Measurements from ENCODE around the gene KCP. TPM values are rescaled to one million over a fixed set of nuclear protein-coding genes. Genes with fewer than 3 reads are reported as not detected.
A peak's percentile ranks its signal among the peaks of the same experiment; 100 is the strongest.
"Not testable (repeated sequence)": the region's sequence is repeated elsewhere in the genome, so short reads cannot be mapped to it uniquely, and the experiment has no call there.

The KCP gene
- total and polyA plus RNA-seq, 8 donors, result 1.5 to 9.8 (median 7.0) TPM

- no peak for ATAC-seq
- H3K4me3 ChIP-seq, result no peak overlapping the region
- no peaks in the 10 kb centered on the region for H3K27me3 ChIP-seq
- DNase-seq, result peak in 1 of 4 donors; percentile 62
- peaks cover 0 to 70% of the 10 kb centered on the region in 2 donors for H3K36me3 ChIP-seq
- peaks cover 0 to 40% of the 10 kb centered on the region in 2 donors for H3K4me1 ChIP-seq
- H3K27ac ChIP-seq, result no peak overlapping the region
- intact Hi-C loops (cut with DNase I), result no loop called here
- TF ChIP-seq, protein P1, sequence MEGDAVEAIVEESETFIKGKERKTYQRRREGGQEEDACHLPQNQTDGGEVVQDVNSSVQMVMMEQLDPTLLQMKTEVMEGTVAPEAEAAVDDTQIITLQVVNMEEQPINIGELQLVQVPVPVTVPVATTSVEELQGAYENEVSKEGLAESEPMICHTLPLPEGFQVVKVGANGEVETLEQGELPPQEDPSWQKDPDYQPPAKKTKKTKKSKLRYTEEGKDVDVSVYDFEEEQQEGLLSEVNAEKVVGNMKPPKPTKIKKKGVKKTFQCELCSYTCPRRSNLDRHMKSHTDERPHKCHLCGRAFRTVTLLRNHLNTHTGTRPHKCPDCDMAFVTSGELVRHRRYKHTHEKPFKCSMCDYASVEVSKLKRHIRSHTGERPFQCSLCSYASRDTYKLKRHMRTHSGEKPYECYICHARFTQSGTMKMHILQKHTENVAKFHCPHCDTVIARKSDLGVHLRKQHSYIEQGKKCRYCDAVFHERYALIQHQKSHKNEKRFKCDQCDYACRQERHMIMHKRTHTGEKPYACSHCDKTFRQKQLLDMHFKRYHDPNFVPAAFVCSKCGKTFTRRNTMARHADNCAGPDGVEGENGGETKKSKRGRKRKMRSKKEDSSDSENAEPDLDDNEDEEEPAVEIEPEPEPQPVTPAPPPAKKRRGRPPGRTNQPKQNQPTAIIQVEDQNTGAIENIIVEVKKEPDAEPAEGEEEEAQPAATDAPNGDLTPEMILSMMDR (IDR thresholded peaks at IDR 0.05), result peak in 1 of 2 donors; percentile 19
- no peaks in the 10 kb centered on the region for H3K9me3 ChIP-seq
Observed at GRCh38 chr7:128946936-128947830, 36.7 kb upstream of the KCP start.

GRCh38 chr7:128945668-128946366 is 35.3 kb upstream of the KCP start:
- TF ChIP-seq, protein P1 (IDR thresholded peaks at IDR 0.05), result no peak
- Histone ChIP-seq H3K27ac (no peak overlapping the region), H3K27me3 (peaks cover 0 to 4% of the 10 kb centered on the region in 2 donors), H3K36me3 (peaks cover 0 to 57% of the 10 kb centered on the region in 2 donors), H3K9me3 (no peaks in the 10 kb centered on the region), H3K4me1 (peaks cover 0 to 50% of the 10 kb centered on the region in 2 donors), H3K4me3 (no peak overlapping the region)
- ATAC-seq, result no peak
- no peak for DNase-seq
- intact Hi-C loops (cut with DNase I), result no loop called here

DNA sequence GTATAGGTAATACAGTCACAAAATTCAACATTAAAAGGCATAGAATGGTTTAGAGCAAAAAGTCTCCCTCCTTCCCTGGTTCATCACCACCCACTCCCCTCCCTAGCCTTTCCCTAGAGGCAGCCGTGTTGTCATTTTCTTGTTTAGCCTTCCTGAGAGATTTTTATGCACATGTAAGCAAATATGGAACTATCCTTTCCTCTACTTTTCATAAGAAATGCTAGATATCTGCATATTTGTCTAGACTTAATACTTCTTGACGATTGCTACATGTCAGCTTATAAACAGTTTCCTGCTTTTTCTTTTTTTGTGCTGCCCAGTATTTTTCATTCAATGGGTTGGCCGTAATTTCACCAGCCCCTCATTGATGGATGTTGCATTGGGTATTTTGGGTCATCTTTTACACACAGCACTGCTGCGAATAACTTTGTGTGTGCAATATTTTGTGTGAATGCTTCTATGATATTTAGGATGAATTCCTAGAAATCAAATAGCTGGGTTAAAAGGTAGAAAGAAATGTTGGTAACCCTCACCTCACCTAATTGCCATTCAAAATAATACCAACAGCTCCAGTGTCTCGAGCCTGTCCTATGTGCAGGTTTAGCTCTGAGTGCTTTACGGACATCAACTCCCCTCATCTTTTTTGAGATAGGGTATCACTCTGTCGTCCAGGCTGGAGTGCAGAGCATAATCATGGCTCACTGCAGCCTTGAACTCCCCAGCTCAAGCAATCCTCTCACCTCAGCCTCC is 34.2 kb upstream of the KCP start:
- DNase-seq, result no peak
- Histone ChIP-seq H3K36me3 (peaks cover 0 to 46% of the 10 kb centered on the region in 2 donors), H3K27me3 (peaks cover 3 to 16% of the 10 kb centered on the region in 2 donors), H3K4me1 (peaks cover 0 to 62% of the 10 kb centered on the region in 2 donors), H3K4me3 (no peak overlapping the region), H3K27ac (no peak overlapping the region), H3K9me3 (no peaks in the 10 kb centered on the region)
- no peak for ATAC-seq
- TF ChIP-seq, protein P1 (IDR thresholded peaks at IDR 0.05), result no peak
- intact Hi-C loops (cut with DNase I), result no loop called here

DNA sequence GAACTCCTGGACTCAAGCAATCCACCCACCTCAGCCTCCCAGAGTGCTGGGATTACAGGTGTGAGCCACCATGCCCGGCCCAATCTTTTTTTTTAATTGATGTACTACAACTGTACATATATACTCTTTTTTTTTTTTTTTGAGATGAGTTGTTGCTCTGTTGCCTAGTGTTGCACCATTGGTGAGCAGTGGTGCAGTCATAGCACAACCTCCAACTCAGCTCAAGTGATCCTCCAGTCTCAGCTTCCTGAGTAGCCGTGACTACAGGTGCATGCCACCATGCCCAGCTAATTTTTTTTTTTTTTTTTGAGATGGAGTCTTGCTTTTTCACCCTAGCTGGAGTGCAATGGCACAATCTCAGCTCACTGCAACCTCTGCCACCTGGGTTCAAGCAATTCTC is 32.7 kb upstream of the KCP start:
- ATAC-seq; intact Hi-C loops (cut with DNase I); H3K9me3 ChIP-seq; H3K27ac ChIP-seq; H3K4me3 ChIP-seq; DNase-seq: not testable (repeated sequence)
- Histone ChIP-seq H3K4me1 (peaks cover 0 to 63% of the 10 kb centered on the region in 2 donors), H3K36me3 (peaks cover 0 to 33% of the 10 kb centered on the region in 2 donors), H3K27me3 (peaks cover 7 to 30% of the 10 kb centered on the region in 2 donors)

GRCh38 chr7:128941946-128942526 is 31.5 kb upstream of the KCP start:
- no peaks in the 10 kb centered on the region for H3K9me3 ChIP-seq
- ATAC-seq (no peak), DNase-seq (no peak)
- peaks cover 7 to 42% of the 10 kb centered on the region in 2 donors for H3K27me3 ChIP-seq
- H3K36me3 ChIP-seq, result peaks cover 0 to 21% of the 10 kb centered on the region in 2 donors
- intact Hi-C loops (cut with DNase I), result no loop called here
- no peak overlapping the region for H3K27ac ChIP-seq
- H3K4me3 ChIP-seq, result no peak overlapping the region
- TF ChIP-seq, protein P1 (IDR thresholded peaks at IDR 0.05), result no peak
- peaks cover 0 to 65% of the 10 kb centered on the region in 2 donors for H3K4me1 ChIP-seq
